ENCODE results near the gene TIAM2.

Gene TIAM2

DNA sequence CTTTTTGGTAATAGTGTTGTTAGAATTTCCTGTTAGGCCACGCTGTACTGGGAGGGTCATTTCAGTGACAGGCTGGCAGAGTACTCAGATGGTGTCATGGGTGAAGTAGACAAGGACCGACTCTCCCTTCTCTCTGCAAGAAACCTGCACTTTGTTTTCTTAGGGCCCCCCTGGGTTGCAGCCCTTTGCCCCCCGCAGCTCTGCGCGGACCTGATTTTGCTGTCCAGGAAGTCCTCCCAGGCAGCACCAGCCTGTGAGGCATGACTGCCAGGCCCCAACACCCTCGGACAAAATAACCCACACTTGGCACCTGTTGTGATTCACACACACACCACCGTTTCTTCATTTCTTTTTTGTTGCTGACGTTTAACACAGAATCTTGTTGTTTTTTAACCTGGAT lies 246.9 kb downstream of the TIAM2 start:
- Histone ChIP-seq H3K9me2 (ENCODE audit: low read depth, low read length) (no peaks in the 10 kb centered on the region), H3K9ac (ENCODE audit: low read length) (no peak overlapping the region), H4K20me1 (ENCODE audit: insufficient read depth, low read length) (no peaks in the 10 kb centered on the region), H3F3A (ENCODE audit: insufficient read depth, low read length) (no peaks in the 10 kb centered on the region), H2AFZ (ENCODE audit: low read length) (no peak overlapping the region), H3K27ac (ENCODE audit: low read depth, low read length, poor library complexity, severe bottlenecking) (no peak overlapping the region), H3K9me3 (ENCODE audit: low read length) (no peaks in the 10 kb centered on the region), H3K27me3 (ENCODE audit: insufficient read depth, low read length) (no peaks in the 10 kb centered on the region), H3K4me1 (ENCODE audit: insufficient read depth, low read length, severe bottlenecking) (no peaks in the 10 kb centered on the region), H3K4me3 (ENCODE audit: low read depth, low read length, poor library complexity, severe bottlenecking) (no peak overlapping the region), H3K4me2 (ENCODE audit: low read length) (no peak overlapping the region), H3K79me2 (ENCODE audit: insufficient read depth, low read length) (no peaks in the 10 kb centered on the region), H3K36me3 (ENCODE audit: insufficient read depth, low read length) (no peaks in the 10 kb centered on the region)
- TF ChIP-seq, protein P1, sequence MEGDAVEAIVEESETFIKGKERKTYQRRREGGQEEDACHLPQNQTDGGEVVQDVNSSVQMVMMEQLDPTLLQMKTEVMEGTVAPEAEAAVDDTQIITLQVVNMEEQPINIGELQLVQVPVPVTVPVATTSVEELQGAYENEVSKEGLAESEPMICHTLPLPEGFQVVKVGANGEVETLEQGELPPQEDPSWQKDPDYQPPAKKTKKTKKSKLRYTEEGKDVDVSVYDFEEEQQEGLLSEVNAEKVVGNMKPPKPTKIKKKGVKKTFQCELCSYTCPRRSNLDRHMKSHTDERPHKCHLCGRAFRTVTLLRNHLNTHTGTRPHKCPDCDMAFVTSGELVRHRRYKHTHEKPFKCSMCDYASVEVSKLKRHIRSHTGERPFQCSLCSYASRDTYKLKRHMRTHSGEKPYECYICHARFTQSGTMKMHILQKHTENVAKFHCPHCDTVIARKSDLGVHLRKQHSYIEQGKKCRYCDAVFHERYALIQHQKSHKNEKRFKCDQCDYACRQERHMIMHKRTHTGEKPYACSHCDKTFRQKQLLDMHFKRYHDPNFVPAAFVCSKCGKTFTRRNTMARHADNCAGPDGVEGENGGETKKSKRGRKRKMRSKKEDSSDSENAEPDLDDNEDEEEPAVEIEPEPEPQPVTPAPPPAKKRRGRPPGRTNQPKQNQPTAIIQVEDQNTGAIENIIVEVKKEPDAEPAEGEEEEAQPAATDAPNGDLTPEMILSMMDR (IDR thresholded peaks at IDR 0.05; ENCODE audit: low read length), result no peak
- TF ChIP-seq EZH2 (IDR thresholded peaks at IDR 0.05; ENCODE audit: borderline replicate concordance, low read length), result no peak

DNA sequence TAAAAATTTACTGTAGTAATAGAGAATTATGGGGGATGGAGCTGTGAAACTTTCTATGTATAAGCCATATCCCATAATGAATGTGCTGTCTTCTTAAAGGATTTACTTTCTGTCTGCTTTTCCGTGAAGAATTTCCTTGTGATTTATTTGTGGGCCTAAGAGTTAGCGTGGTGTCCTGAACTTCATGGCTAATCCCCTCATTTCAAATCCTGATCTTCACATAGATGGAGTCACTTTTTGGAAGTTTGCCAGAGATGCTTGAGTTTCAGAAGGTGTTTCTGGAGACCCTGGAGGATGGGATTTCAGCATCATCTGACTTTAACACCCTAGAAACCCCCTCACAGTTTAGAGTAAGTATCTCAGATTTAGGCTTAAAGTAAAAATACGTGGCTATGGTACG lies 249.3 kb downstream of the TIAM2 start:
- Histone ChIP-seq H3K4me1 (ENCODE audit: insufficient read depth, low read length, severe bottlenecking) (no peaks in the 10 kb centered on the region), H3K9ac (ENCODE audit: low read length) (no peak overlapping the region), H3K27me3 (ENCODE audit: insufficient read depth, low read length) (no peaks in the 10 kb centered on the region), H2AFZ (ENCODE audit: low read length) (no peak overlapping the region), H3K27ac (ENCODE audit: low read depth, low read length, poor library complexity, severe bottlenecking) (no peak overlapping the region), H4K20me1 (ENCODE audit: insufficient read depth, low read length) (no peaks in the 10 kb centered on the region), H3K9me3 (ENCODE audit: low read length) (no peaks in the 10 kb centered on the region), H3K36me3 (ENCODE audit: insufficient read depth, low read length) (no peaks in the 10 kb centered on the region; the same call in 1 of the 2 replicates), H3F3A (ENCODE audit: insufficient read depth, low read length) (no peaks in the 10 kb centered on the region), H3K9me2 (ENCODE audit: low read depth, low read length) (no peaks in the 10 kb centered on the region), H3K4me3 (ENCODE audit: low read depth, low read length, poor library complexity, severe bottlenecking) (no peak overlapping the region), H3K79me2 (ENCODE audit: insufficient read depth, low read length) (no peaks in the 10 kb centered on the region), H3K4me2 (ENCODE audit: low read length) (no peak overlapping the region)
- TF ChIP-seq, protein P1 (IDR thresholded peaks at IDR 0.05; ENCODE audit: low read length), result no peak
- no peak for TF ChIP-seq EZH2 (IDR thresholded peaks at IDR 0.05; ENCODE audit: borderline replicate concordance, low read length)

DNA sequence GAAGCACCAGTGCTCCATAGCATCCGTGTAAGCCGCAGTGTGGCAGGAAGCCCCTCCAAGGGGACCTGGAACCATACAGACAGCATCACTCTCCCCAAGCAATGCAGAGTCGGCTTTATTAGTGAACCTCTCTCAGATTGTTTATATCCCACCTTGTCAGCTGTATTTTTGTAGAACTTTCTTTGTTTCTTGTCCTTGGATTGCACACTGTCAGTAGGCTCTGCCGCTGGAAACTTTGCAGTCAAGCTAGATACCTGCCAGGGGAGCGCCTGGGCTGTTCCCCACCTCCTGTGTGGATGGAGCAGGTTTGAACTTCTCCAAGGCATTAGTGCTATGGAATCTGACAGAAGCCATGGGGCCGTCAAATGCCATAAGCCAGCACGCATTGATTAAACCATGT lies 250.1 kb downstream of the TIAM2 start:
- no peaks in the 10 kb centered on the region for H3F3A ChIP-seq (ENCODE audit: insufficient read depth, low read length)
- no peak overlapping the region for H2AFZ ChIP-seq (ENCODE audit: low read length)
- H3K4me2 ChIP-seq (ENCODE audit: low read length), result no peak overlapping the region
- H3K36me3 ChIP-seq (ENCODE audit: insufficient read depth, low read length), result peaks cover 1% of the 10 kb centered on the region; the same call in 1 of the 2 replicates
- H3K27ac ChIP-seq (ENCODE audit: low read depth, low read length, poor library complexity, severe bottlenecking), result no peak overlapping the region
- no peak overlapping the region for H3K4me3 ChIP-seq (ENCODE audit: low read depth, low read length, poor library complexity, severe bottlenecking)
- H3K9me2 ChIP-seq (ENCODE audit: low read depth, low read length), result no peaks in the 10 kb centered on the region
- no peak for TF ChIP-seq EZH2 (IDR thresholded peaks at IDR 0.05; ENCODE audit: borderline replicate concordance, low read length)
- no peaks in the 10 kb centered on the region for H3K79me2 ChIP-seq (ENCODE audit: insufficient read depth, low read length)
- no peak overlapping the region for H3K9ac ChIP-seq (ENCODE audit: low read length)
- no peaks in the 10 kb centered on the region for H3K9me3 ChIP-seq (ENCODE audit: low read length)
- H3K27me3 ChIP-seq (ENCODE audit: insufficient read depth, low read length), result no peaks in the 10 kb centered on the region
- no peaks in the 10 kb centered on the region for H3K4me1 ChIP-seq (ENCODE audit: insufficient read depth, low read length, severe bottlenecking)
- no peaks in the 10 kb centered on the region for H4K20me1 ChIP-seq (ENCODE audit: insufficient read depth, low read length)

DNA sequence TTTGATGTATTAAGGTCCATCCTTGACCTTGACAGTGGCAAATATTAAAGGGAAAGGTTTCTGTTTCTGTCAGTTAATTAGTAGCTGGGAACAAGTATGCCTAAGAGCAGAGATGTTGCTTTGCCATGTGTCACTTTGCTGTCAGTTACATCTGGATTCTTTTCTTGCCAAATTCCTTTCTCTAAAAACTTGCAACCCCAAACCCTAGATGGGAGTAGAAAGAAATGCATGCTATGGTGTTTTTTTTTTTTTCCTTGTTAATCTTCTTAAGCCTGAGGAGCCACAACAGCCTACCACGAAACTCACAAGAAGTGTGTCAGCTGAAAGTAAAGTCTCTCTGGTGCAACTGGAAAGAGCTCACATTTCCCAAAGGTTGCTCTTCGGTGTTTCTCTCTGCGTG lies 250.7 kb downstream of the TIAM2 start:
- Histone ChIP-seq H3K9me3 (ENCODE audit: low read length) (no peaks in the 10 kb centered on the region), H3K4me3 (ENCODE audit: low read depth, low read length, poor library complexity, severe bottlenecking) (no peak overlapping the region), H4K20me1 (ENCODE audit: insufficient read depth, low read length) (no peaks in the 10 kb centered on the region), H3K27ac (ENCODE audit: low read depth, low read length, poor library complexity, severe bottlenecking) (no peak overlapping the region), H3K79me2 (ENCODE audit: insufficient read depth, low read length) (no peaks in the 10 kb centered on the region), H3K27me3 (ENCODE audit: insufficient read depth, low read length) (no peaks in the 10 kb centered on the region), H3K9ac (ENCODE audit: low read length) (no peak overlapping the region), H3K4me1 (ENCODE audit: insufficient read depth, low read length, severe bottlenecking) (no peaks in the 10 kb centered on the region), H3K9me2 (ENCODE audit: low read depth, low read length) (no peaks in the 10 kb centered on the region), H3K4me2 (ENCODE audit: low read length) (no peak overlapping the region), H2AFZ (ENCODE audit: low read length) (no peak overlapping the region), H3K36me3 (ENCODE audit: insufficient read depth, low read length) (peaks cover 7% of the 10 kb centered on the region; the same call in 1 of the 2 replicates), H3F3A (ENCODE audit: insufficient read depth, low read length) (no peaks in the 10 kb centered on the region)
- TF ChIP-seq EZH2 (IDR thresholded peaks at IDR 0.05; ENCODE audit: borderline replicate concordance, low read length), result no peak
- TF ChIP-seq, protein P1 (IDR thresholded peaks at IDR 0.05; ENCODE audit: low read length), result no peak

Measured in OCI-LY1 (cell line).